SK-N-SH treated with all-trans-retinoic acid at 6 μM for 48 hours (cell line): ENCODE results near the gene RING1.
"Not testable (repeated sequence)": the region's sequence is repeated elsewhere in the genome, so short reads cannot be mapped to it uniquely, and the experiment has no call there.

Experiments
- ATAC-seq: fragments of 200-7000 bp; cut with Tn5 transposase; 3 replicates; pipeline ENCODE4 v1.9.1; 2020; ENCODE audit warnings: mild to moderate bottlenecking, moderate library complexity
- ARNTL ChIP-seq: fragments of 450-650 bp; formaldehyde crosslinking; IDR thresholded peaks from 2 replicates; pipeline ENCODE4 v1.5.0; 2020; ENCODE audit warnings: low read depth, mild to moderate bottlenecking, moderate library complexity, borderline replicate concordance
- BACH2 ChIP-seq: fragments of 250-450 bp; sonication (Bioruptor Pico); IDR thresholded peaks from 2 replicates; pipeline ENCODE4 v1.9.0; 2021; ENCODE audit warnings: mild to moderate bottlenecking, borderline replicate concordance
- CREB5 ChIP-seq: fragments of 250-450 bp; sonication (Bioruptor Pico); IDR thresholded peaks from 2 replicates; pipeline ENCODE4 v1.5.1; 2020; ENCODE audit warnings: low read depth, mild to moderate bottlenecking, moderate library complexity
- CSDC2 ChIP-seq: fragments of 250-450 bp; sonication (Bioruptor Pico); IDR thresholded peaks from 2 replicates; pipeline ENCODE4 v1.5.0; 2020; ENCODE audit warnings: mild to moderate bottlenecking, moderate library complexity
- GLIS3 ChIP-seq: fragments of 250-450 bp; sonication (Bioruptor Pico); IDR thresholded peaks from 2 replicates; pipeline ENCODE4 v1.5.0; 2020; ENCODE audit warnings: mild to moderate bottlenecking, moderate library complexity
- ISL1 ChIP-seq: fragments of 250-450 bp; sonication (Bioruptor Pico); IDR thresholded peaks from 2 replicates; pipeline ENCODE4 v2.1.2; 2022; ENCODE audit warnings: mild to moderate bottlenecking, moderate library complexity
- OSR1 ChIP-seq: fragments of 250-450 bp; sonication (Bioruptor Pico); IDR thresholded peaks from 2 replicates; pipeline ENCODE4 v1.8.0; 2022; ENCODE audit warnings: moderate library complexity, mild to moderate bottlenecking, inconsistent platforms
- PATZ1 ChIP-seq: fragments of 250-450 bp; sonication (Bioruptor Pico); IDR thresholded peaks from 2 replicates; pipeline ENCODE4 v1.8.0; 2020; ENCODE audit warnings: mild to moderate bottlenecking, moderate library complexity, borderline replicate concordance
- POU6F1 ChIP-seq: fragments of 250-450 bp; sonication (Bioruptor Pico); IDR thresholded peaks from 2 replicates; pipeline ENCODE4 v1.8.0; 2021; ENCODE audit warnings: low read depth, mild to moderate bottlenecking, moderate library complexity, borderline replicate concordance
- PPARA ChIP-seq: fragments of 250-450 bp; sonication (Bioruptor Pico); IDR thresholded peaks from 2 replicates; pipeline ENCODE4 v1.5.0; 2020; ENCODE audit warnings: mild to moderate bottlenecking, borderline replicate concordance
- RARB ChIP-seq: fragments of 250-450 bp; sonication (Bioruptor Pico); IDR thresholded peaks from 2 replicates; pipeline ENCODE4 v1.8.0; 2021; ENCODE audit warnings: mild to moderate bottlenecking, moderate library complexity
- SNAI2 ChIP-seq: fragments of 250-450 bp; sonication (Bioruptor Pico); IDR thresholded peaks from 2 replicates; pipeline ENCODE4 v1.5.0; 2020; ENCODE audit warnings: mild to moderate bottlenecking, moderate library complexity
- TCF4 ChIP-seq: fragments of 250-450 bp; sonication (Bioruptor Pico); IDR thresholded peaks from 2 replicates; pipeline ENCODE4 v1.8.0; 2021; ENCODE audit warnings: mild to moderate bottlenecking, moderate library complexity, borderline replicate concordance
- TOX ChIP-seq: fragments of 250-450 bp; sonication (Bioruptor Pico); IDR thresholded peaks from 2 replicates; pipeline ENCODE4 v1.8.0; 2021; ENCODE audit warnings: mild to moderate bottlenecking, moderate library complexity, borderline replicate concordance
- TSHZ2 ChIP-seq: fragments of 250-450 bp; sonication (Bioruptor Pico); IDR thresholded peaks from 2 replicates; pipeline ENCODE4 v1.5.0; 2020; ENCODE audit warnings: mild to moderate bottlenecking, moderate library complexity
- ZC3H10 ChIP-seq: fragments of 250-450 bp; sonication (Bioruptor Pico); IDR thresholded peaks from 2 replicates; pipeline ENCODE4 v1.5.1; 2021; ENCODE audit warnings: mild to moderate bottlenecking, moderate library complexity
- ZFP3 ChIP-seq: fragments of 250-450 bp; sonication (Bioruptor Pico); IDR thresholded peaks from 2 replicates; pipeline ENCODE4 v1.5.0; 2020; ENCODE audit warnings: mild to moderate bottlenecking, moderate library complexity
- ZFP30 ChIP-seq: fragments of 450-650 bp; formaldehyde crosslinking; IDR thresholded peaks from 2 replicates; pipeline ENCODE4 v1.5.0; 2022; ENCODE audit warnings: mild to moderate bottlenecking, moderate library complexity
- ZNF565 ChIP-seq: fragments of 450-650 bp; formaldehyde crosslinking; conservative IDR thresholded peaks from 2 replicates; pipeline ENCODE4 v1.5.0; 2020; ENCODE audit warnings: low read depth, mild to moderate bottlenecking, moderate library complexity
- ZNF70 ChIP-seq: fragments of 450-650 bp; formaldehyde crosslinking; IDR thresholded peaks from 2 replicates; pipeline ENCODE4 v1.5.0; 2020; ENCODE audit warnings: mild to moderate bottlenecking, moderate library complexity
- ZNF8 ChIP-seq: fragments of 450-650 bp; formaldehyde crosslinking; IDR thresholded peaks from 2 replicates; pipeline ENCODE4 v1.5.0; 2020; ENCODE audit warnings: mild to moderate bottlenecking, moderate library complexity

Gene RING1

GRCh38 chr6:33216117-33216649, 7.9 kb downstream of the RING1 start:
- TF ChIP-seq CREB5 (CRISPR knock-in tag) (no peak), TOX (CRISPR knock-in tag) (no peak)
- TF ChIP-seq, all 23 proteins: peak for 0
- ATAC-seq: no peak

GRCh38 chr6:33217246-33217645, 8.9 kb downstream of the RING1 start:
- no peak for TF ChIP-seq PPARA (CRISPR knock-in tag)
- TF ChIP-seq CREB5 (CRISPR knock-in tag): no peak
- no peak for TF ChIP-seq ZNF8 (CRISPR knock-in tag)
- no peak for TF ChIP-seq ZFP3 (CRISPR knock-in tag)
- no peak for TF ChIP-seq ZNF565 (CRISPR knock-in tag)
- no peak for TF ChIP-seq ISL1 (CRISPR knock-in tag)
- no peak for TF ChIP-seq CSDC2 (CRISPR knock-in tag)
- TF ChIP-seq BACH2: no peak
- no peak for TF ChIP-seq TSHZ2
- no peak for TF ChIP-seq TOX (CRISPR knock-in tag)
- no peak for TF ChIP-seq TCF4 (CRISPR knock-in tag)
- TF ChIP-seq GLIS3 (CRISPR knock-in tag): no peak
- no peak for TF ChIP-seq ARNTL
- ATAC-seq: no peak

GRCh38 chr6:33217681-33218080, 9.4 kb downstream of the RING1 start:
- no peak for ATAC-seq
- TF ChIP-seq ZFP30 (CRISPR knock-in tag) (no peak), BACH2 (no peak), TCF4 (CRISPR knock-in tag) (no peak), GLIS3 (CRISPR knock-in tag) (no peak), SNAI2 (CRISPR knock-in tag) (no peak), PPARA (CRISPR knock-in tag) (no peak), POU6F1 (CRISPR knock-in tag) (no peak), ZFP3 (CRISPR knock-in tag) (no peak), ZNF565 (CRISPR knock-in tag) (no peak), OSR1 (no peak), ZNF70 (CRISPR knock-in tag) (no peak), RARB (CRISPR knock-in tag) (no peak), CSDC2 (CRISPR knock-in tag) (no peak), TSHZ2 (no peak), PATZ1 (no peak), ZC3H10 (CRISPR knock-in tag) (no peak)

GRCh38 chr6:33226503-33227120, 18.3 kb downstream of the RING1 start:
- ATAC-seq: not testable (repeated sequence)
